ENCODE data around the gene CAVIN4. TPM values are rescaled to one million over a fixed set of nuclear protein-coding genes. Genes with fewer than 3 reads are reported as not detected.

Gene CAVIN4, protein sequence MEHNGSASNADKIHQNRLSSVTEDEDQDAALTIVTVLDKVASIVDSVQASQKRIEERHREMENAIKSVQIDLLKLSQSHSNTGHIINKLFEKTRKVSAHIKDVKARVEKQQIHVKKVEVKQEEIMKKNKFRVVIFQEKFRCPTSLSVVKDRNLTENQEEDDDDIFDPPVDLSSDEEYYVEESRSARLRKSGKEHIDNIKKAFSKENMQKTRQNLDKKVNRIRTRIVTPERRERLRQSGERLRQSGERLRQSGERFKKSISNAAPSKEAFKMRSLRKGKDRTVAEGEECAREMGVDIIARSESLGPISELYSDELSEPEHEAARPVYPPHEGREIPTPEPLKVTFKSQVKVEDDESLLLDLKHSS
- polyA plus RNA-seq (ENCODE audit: insufficient read length in 3 of 3) = 1 to 10 TPM; 3.2 to 4.0 (median 3.7) TPM
- long read RNA-seq, donor 1 = 0 reads
- long read RNA-seq, donor 2 = 0 reads
- long read RNA-seq, donor 3 = 0 reads
- long read RNA-seq, donor 4, partial matches to known transcripts = 0 of 1 reads
- long read RNA-seq, donor 4, other reads (novel, unspliced or antisense) = 0 of 1 reads
- long read RNA-seq, donor 5 = 0 reads
- long read RNA-seq, donor 6 = 0 reads
- long read RNA-seq, donor 7 = 0 reads
- long read RNA-seq, donor 8, partial matches to known transcripts = 0 of 1 reads
- long read RNA-seq, donor 8, other reads (novel, unspliced or antisense) = 0 of 1 reads
- long read RNA-seq, donor 9 = 0 reads
- long read RNA-seq, donor 10 = 0 reads
- long read RNA-seq, donor 11 = 0 reads
- long read RNA-seq, donor 12 = 0 reads
- long read RNA-seq, donor 13 = 0 reads
- long read RNA-seq, donor 14 = 0 reads
- long read RNA-seq, donor 15 = 0 reads
- long read RNA-seq, donor 16, partial matches to known transcripts = 0 of 1 reads
- long read RNA-seq, donor 16, other reads (novel, unspliced or antisense) = 0 of 1 reads

DNA sequence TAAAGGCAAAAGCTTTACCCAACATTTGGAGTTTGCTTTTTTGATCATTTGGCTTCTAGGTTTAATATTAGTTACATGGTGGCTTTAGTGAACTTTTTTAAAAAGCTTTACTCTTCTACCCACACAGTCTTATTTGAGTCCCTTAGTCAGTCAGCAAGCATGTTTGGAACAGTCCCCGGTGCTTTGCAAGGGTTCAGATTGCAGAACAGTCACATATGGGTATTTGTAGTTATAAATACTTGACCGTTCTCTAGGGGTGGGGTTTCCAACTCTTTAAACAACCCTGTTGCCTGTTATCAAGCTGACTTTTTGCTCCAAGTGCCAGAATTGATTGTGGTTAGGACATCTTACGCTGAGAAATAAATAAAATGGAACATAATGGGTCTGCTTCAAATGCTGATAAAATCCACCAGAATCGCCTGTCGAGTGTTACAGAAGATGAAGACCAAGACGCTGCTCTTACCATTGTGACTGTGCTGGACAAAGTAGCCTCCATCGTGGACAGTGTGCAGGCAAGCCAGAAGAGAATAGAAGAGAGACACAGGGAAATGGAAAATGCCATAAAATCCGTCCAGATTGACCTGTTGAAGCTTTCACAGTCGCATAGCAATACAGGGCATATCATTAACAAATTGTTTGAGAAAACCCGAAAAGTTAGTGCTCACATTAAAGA is at the start of gene CAVIN4:
CAVIN4 (plus strand) TSS at position 304 of the 673 bp plus-strand sequence; CDS start at position 369, 65 bp downstream.
- no peak for DNase-seq (ENCODE audit: extremely low read depth in 1 of 11, low read depth in 9 of 11, low spot score in 4 of 11)

DNA sequence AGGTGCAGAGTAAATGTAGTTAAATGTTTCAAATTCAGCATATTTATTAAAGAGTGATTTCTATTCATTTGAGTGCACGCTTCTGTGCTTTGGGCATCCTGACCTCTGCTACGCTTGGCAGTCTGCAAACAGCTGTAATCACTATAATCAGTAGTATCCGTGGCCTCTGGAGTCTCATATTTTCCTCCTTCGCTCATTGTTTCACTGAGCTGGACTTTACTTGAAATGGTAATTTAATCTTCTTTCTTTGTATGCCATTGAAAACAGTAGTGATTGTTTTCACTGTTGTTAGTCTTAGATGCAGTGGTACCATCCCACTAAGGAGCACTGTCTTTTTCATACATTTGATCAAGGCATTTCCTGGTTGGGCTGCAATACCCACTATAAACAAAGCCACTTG is 43.5 kb upstream of the CAVIN4 start:
- DNase-seq (ENCODE audit: extremely low read depth in 1 of 11, low read depth in 9 of 11, low spot score in 4 of 11) = no peak

DNA sequence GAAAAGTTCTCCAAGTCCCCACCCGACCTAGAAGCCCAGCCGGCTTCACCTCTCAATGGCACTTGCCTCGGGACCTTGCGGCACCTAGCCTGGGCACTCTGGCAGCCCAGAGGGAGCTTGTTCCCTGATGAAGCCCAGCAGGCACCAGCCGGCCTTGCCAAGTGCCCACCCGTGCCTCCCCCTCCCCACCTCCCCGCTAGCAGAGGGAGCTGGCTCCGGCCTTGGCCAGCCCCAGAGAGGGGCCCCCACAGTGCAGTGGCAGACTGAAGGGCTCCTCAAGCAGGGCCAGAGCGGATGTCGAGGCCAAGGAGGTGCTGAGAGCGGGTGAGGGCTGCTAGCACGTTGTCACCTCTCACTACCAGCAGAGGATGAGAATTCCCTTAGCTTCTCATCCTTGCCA is 37.6 kb upstream of the CAVIN4 start:
- DNase-seq (ENCODE audit: extremely low read depth in 1 of 11, low read depth in 9 of 11, low spot score in 4 of 11) = no peak

DNA sequence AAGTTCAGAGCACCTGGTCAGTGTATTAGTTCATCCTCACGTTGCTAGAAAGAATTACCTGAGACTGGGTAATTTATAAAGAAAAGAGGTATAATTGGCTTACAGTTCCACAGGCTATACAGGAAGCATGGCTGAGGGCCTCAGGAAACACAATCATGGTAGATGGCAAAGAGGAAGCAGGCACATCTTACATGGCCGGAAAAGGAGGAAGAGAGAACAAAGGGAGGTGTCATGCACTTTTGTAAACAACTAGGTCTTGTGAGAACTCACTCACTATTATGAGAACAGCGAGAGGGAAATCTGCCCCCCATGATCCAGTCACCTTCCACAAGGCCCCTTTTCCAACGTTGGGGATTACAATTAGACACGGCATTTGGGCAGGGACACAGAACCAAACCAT is 28.8 kb upstream of the CAVIN4 start:
- DNase-seq (ENCODE audit: extremely low read depth in 1 of 11, low read depth in 9 of 11, low spot score in 4 of 11) = no peak

DNA sequence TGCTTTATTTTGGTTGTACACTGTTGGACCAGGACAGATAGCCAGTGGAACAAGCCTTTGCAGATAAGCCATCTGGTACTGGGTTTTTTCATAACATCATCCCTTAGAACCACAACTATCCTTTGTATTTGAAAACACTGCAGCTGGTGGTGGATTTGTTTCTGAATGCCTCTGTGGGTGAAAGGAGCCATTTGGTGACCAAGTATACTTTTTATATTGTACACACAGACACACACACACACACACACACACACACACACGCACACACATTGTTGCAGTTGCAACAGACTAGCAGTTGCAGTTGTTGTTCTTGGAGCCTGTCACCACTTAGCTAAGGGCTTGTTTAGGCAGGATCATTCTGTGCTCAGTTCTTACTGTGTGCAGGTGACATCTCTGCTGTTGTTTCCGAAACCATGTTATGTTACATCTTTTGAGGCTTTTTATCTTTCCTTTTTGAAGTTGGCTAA is 22.9 kb upstream of the CAVIN4 start:
- no peak for DNase-seq (ENCODE audit: extremely low read depth in 1 of 11, low read depth in 9 of 11, low spot score in 4 of 11)

DNA sequence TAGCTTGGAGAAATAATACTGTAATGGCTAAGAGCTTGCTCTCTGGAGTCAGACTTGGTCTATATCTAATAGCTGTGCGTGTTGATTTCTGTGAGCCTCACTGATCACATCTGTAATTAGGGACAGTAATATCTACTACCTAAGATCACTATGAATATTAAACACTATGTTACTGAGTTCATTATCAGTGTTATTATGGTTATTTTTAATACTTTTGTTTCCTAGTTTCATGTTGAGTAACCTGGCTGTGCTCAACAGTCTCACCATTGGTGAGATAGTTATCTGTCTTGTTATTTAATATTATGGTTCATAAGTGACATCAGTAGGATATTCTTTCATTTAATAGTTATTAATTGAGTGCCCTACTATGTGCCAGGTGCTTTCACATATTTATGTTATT is 22.4 kb upstream of the CAVIN4 start:
- no peak for DNase-seq (ENCODE audit: extremely low read depth in 1 of 11, low read depth in 9 of 11, low spot score in 4 of 11)

DNA sequence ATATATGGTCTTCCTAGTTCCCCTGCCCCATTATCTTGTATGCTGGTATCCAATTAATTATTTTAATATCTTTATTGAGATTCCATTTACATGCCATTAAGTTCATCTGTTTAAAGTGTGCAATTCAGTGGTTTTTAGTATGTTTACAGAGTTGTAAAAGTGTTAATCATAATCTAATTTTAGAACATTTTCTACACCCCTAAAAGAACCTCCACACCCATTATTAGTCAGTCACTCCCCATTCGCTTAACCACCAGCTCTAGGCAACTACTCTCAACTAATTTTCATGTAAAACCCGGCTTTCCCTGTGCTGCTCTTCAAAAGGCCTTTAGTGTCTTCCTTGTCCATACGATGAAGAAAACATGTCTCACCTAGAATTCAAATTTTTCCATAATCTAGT is 20.8 kb upstream of the CAVIN4 start:
- DNase-seq (ENCODE audit: extremely low read depth in 1 of 11, low read depth in 9 of 11, low spot score in 4 of 11) = no peak

DNA sequence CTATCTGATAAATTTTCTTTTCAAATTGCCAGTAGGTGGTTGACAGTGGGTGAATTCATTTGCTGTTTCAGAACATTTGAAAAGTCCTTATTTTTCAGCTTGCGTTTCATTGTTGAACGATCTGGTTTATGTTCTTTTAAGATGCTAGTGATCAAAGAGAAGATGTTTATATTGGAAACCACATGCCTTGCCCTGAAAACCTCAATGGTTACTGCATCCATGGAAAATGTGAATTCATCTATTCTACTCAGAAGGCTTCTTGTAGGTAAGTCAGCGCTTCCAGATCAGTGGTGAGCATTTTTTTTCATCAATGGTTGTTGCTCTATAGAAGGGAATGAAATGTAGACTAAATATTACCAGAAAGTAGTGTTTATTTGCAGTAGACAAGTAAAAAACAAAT is 16.6 kb upstream of the CAVIN4 start:
- no peak for DNase-seq (ENCODE audit: extremely low read depth in 1 of 11, low read depth in 9 of 11, low spot score in 4 of 11)

DNA sequence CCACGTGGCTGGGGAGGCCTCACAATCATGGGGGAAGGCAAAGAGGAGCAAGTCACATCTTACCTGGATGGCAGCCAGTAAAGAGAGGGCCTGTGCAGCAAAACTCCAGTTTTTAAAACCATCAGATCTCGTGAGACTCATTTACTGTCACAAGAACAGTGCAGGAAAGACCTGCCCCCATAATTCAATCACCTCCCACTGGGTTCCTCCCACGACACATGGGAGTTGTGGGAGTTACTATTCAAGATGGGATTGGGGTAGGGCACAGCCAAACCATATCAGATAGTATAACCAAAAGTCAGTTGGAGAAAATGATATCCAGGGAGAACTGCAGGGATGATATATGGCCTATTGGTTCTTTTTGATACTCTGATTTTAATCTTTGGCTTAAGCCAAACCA is 10.0 kb upstream of the CAVIN4 start:
- DNase-seq (ENCODE audit: extremely low read depth in 1 of 11, low read depth in 9 of 11, low spot score in 4 of 11) = no peak

DNA sequence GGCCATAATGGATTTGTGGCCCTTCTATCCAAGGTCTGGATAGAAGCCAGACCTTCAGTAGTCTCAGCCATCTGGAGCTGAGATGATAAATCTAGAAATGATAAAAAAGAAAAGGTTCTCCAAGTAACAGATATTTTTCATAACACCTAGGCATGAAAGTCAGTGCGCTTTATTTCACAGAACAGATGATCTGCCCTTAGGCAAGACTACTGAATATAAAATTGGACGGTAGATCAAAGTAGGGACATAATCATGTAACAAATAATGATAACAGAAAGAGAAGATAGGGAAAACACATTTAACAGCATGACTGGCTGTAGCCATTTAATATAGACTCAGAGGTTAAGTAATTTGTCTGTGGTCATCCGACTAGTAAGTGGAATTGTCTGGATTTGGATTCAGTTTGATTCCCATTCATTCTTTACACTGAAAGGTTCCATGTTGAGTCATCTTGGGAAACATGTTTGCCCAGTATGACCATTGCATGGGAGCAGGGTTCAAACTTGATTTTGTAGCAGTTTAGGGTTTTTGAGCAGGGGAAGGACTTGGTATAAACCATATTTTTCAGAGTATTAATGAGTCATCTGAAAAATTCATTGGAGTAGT is 4.1 kb upstream of the CAVIN4 start:
- no peak for DNase-seq (ENCODE audit: extremely low read depth in 1 of 11, low read depth in 9 of 11, low spot score in 4 of 11)

DNA sequence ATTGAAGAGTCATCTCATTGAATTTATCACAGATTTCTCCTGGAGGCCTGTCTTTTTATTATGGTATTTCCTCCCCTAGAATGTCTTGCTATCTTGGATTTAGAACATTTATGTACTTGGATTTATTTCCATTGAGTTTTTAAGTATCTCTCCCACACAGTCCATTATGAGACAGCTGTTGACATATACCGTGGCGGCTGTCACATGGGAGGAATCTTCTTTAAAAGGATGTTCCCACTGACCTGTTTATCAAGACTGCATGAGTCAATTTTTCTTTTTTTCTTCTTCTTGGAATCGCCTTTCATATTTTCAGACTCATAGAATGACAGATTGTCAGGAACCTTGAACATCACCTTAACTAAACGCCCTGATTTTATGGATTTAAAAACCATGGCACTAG is 2.9 kb upstream of the CAVIN4 start:
- no peak for DNase-seq (ENCODE audit: extremely low read depth in 1 of 11, low read depth in 9 of 11, low spot score in 4 of 11)

DNA sequence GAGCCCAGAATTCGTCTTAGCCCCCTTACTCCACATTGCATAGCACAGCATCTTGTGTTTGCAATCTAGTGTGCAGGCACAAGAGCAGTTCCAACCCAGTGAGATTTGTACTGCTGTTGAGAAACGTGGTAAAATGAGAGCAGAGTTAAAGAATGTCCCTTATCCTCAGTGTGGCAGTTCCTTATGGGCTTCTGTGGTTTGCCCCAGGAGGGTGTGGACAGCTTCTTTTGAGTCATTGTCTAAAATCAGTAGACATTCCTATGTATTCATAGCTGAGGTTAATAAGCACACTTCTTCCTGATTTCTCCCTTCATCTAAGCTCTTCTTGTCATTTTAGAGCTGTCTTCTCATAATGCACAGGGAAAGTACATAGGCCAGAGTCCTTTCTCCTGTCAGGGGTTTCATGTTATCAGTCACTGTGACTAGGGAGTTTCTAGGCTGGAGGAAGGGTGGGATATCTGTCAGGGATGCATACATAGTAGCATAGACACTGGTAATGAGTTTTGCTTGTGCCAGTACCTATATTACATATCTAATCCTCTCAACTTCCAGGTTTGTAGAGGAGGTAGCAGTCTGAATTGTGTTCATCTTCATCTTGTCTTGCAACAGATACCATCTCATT is 2.0 kb upstream of the CAVIN4 start:
- DNase-seq (ENCODE audit: extremely low read depth in 1 of 11, low read depth in 9 of 11, low spot score in 4 of 11) = no peak

DNA sequence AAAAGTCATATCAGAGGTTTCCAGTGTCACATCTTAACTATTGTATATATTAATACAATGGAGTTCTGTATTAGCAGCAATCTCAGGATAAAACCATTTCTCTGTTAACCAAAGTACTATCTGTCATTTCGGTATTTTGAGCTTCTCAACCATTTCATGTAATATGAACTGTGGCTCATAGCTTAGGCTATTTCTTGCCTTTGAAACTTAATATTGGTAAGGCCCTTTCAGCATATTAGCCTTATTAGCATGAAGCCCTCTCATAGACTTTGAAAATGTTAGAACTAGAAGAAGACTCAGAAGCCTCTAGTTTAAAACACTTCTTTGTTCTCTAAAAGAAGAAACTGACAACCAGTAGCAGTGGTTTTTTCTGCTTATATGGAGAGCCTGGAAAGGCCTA is 731 bp downstream of the CAVIN4 start:
- DNase-seq (ENCODE audit: extremely low read depth in 1 of 11, low read depth in 9 of 11, low spot score in 4 of 11) = no peak

DNA sequence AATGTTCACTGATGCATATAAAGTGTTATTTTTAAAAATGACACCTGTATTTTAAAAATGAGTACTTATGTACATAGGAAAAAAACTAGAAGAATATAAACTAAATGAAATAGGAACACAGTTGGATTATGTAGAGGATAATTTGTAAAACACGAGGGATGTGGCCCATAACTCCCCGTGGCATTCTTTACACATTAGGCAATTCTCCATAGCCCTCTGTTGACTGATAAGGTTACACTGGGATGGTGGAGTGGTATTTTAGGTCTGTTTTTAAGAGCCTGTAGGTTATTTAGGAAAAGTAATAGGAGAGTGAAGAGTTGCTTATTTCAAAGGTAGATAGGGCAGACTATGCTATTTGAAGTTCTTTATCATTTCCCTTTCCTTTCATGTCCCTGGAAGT is 1.8 kb downstream of the CAVIN4 start:
- no peak for DNase-seq (ENCODE audit: extremely low read depth in 1 of 11, low read depth in 9 of 11, low spot score in 4 of 11)

DNA sequence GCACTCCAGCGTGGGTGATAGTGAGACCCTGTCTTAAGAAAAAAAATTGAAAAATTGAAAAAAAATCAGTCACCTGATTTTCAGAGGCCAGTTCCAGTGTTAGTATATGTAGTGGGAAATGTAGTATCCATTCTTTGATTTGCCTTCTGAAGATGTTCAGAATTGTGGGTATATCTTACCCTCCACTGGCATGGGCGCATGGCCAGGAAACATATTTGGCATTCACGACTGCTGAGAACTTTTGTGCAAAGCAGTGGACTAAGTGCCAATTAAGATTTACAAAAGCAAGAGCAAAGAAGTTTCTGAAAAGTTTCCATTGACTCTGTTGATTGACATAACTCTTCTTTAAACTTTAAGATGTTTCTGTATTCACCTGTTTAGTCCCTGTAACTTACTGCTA is 2.4 kb downstream of the CAVIN4 start:
- DNase-seq (ENCODE audit: extremely low read depth in 1 of 11, low read depth in 9 of 11, low spot score in 4 of 11) = no peak

DNA sequence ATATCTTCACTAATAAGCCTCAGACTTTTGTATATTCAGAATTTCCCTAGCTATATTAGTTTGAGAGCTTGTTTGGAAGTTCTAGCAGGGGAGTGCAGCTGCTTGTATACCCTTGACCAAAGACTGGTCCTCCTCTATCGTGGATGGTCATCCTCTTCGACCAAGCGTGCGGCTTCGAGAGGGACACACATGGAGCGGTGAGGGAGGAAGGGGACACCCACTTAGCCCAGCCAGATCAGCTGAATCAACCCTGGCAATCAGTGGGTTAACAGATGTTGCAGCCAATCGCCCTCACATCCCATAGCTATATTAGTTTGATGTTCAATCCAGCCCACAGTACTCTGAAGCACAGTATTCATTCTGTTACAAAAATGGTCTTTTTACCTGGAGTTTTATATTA is 3.2 kb downstream of the CAVIN4 start:
- no peak for DNase-seq (ENCODE audit: extremely low read depth in 1 of 11, low read depth in 9 of 11, low spot score in 4 of 11)

DNA sequence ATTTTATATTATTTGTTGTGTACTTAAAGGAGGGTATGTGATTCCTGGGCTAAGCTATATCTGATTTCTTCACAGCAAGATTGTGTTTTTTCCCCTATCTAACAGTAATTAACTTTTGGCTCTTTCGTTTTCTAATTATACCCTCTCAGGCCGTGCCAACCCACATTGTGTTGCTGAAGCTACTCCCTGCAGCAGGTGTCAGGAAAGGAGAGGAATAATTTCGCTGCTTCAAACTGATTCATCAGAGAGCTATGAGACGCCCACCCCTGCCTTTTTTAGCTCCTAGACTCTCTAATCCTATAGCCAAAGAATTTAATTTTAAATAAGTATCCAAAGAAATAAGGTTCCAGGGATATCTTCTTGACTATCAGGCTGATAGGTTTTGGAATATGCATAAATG is 3.8 kb downstream of the CAVIN4 start:
- no peak for DNase-seq (ENCODE audit: extremely low read depth in 1 of 11, low read depth in 9 of 11, low spot score in 4 of 11)

DNA sequence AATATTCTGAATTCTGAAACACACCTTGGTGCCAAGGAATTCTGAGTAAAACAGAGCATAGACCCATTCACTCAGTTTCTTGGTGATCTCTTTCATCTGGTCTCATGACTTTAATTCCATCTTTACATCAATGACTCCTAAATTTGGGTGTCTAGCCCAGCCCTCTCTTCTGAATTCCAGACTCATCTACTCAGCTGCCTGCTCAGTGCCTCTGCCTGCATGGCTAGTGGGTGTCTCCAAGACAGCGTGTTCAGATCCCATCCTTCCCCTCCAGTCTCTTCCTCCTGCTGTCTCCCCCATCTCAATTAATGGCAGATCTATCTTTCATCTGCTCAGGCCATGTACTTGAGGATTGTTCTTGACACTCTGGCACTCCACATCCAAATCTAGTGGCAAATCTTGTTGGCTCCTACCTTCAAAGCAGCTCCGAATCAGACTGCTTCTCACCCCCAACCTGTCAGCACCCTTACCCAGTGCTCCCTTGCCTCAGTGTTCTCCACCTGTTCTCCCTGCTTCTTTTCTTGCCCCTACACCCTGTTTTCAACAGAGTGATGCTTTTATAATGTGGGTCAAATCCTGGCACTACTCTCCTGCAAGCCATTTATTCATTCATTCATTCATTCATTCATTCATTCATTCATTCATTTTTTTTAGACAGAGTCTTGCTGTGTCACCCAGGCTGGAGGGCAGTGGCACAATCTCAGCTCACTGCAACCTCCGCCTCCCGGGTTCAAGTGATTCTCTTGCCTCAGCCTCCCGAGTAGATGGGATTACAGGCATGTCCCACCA is 5.3 kb downstream of the CAVIN4 start:
- DNase-seq (ENCODE audit: extremely low read depth in 1 of 11, low read depth in 9 of 11, low spot score in 4 of 11) = no peak
